OCI-M2 (cell line): ENCODE data around the gene RPS28.

Source experiments
- DNase-seq: peaks from one replicate; lab custom pipeline; 2025; ENCODE audit not compliant: unreplicated experiment; lab: John Stamatoyannopoulos, UW

The RPS28 gene

DNA sequence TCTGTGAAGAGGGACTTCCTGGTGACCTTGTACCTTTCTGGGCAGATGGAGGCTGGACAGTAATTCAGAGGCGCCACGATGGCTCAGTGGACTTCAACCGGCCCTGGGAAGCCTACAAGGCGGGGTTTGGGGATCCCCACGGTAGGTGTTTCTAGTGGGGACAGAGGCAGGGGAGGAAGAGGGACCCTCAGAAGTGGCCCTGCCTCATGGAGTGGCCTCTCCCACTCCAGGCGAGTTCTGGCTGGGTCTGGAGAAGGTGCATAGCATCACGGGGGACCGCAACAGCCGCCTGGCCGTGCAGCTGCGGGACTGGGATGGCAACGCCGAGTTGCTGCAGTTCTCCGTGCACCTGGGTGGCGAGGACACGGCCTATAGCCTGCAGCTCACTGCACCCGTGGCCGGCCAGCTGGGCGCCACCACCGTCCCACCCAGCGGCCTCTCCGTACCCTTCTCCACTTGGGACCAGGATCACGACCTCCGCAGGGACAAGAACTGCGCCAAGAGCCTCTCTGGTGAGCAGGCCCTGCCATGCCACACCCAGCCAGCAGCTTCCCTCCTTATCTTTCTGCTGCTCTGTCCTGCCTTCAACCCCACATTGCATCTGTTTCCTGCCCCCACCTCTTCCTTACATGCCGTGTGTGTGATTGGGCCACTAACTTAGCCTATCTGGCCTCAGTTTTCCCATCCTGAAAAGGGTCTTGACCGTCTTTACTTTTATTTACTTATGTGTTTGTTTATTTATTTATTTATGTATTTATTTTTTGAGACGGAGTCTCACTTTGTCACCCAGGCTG lies 49.9 kb downstream of the RPS28 start:
- no peak for DNase-seq
